WTC11 (cell line): ENCODE data around the gene TNN. TPM values are rescaled to one million over a fixed set of nuclear protein-coding genes. Genes with fewer than 3 reads are reported as not detected.

Experiments
- ATAC-seq: fragments of 200-7000 bp; cut with Tn5 transposase; 2 replicates; pipeline ENCODE4 v1.10.0; 2021; ENCODE audit warnings: mild to moderate bottlenecking, moderate library complexity
- CTCF ChIA-PET: fragments of 300-600 bp; sonication (Branson Sonifier 250); formaldehyde crosslinking; loops from one replicate; lab custom pipeline; 2021; ENCODE audit warnings: antibody characterized with exemption; lab: Charles Lee
- POLR2A ChIA-PET: fragments of 350-600 bp; sonication (Branson Sonifier 250); formaldehyde crosslinking; loops from one replicate; lab custom pipeline; 2021; ENCODE audit warnings: antibody characterized with exemption; lab: Charles Lee
- DNase-seq: peaks from one replicate; pipeline ENCODE4 v3.0.0; 2021; ENCODE audit warnings: low spot score
- H3K27ac Mint-ChIP-seq: 2 replicates; pipeline ENCODE4 v1.8.0; 2021; ENCODE audit warnings: mixed read lengths
- H3K27me3 Mint-ChIP-seq: 2 replicates; pipeline ENCODE4 v1.8.0; 2021; ENCODE audit warnings: low read depth, mild to moderate bottlenecking, moderate library complexity, mixed read lengths
- H3K36me3 Mint-ChIP-seq: 2 replicates; pipeline ENCODE4 v1.8.0; 2021; ENCODE audit warnings: mixed read lengths
- H3K4me1 Mint-ChIP-seq: 2 replicates; pipeline ENCODE4 v1.8.0; 2022; ENCODE audit warnings: mixed read lengths
- H3K4me3 Mint-ChIP-seq: 2 replicates; pipeline ENCODE4 v1.8.0; 2021; ENCODE audit warnings: mild to moderate bottlenecking, moderate library complexity, mixed read lengths
- H3K9me3 Mint-ChIP-seq: 2 replicates; pipeline ENCODE4 v1.8.0; 2021; ENCODE audit warnings: mixed read lengths
- ARID4B ChIP-seq: sonication (generic); formaldehyde crosslinking; IDR thresholded peaks from 2 replicates; pipeline ENCODE4 v1.8.0; 2023; ENCODE audit warnings: missing genetic modification reagents, mild to moderate bottlenecking, borderline replicate concordance
- ATF1 ChIP-seq: sonication (generic); formaldehyde crosslinking; IDR thresholded peaks from 2 replicates; pipeline ENCODE4 v1.8.1; 2023; ENCODE audit warnings: mild to moderate bottlenecking, moderate library complexity, missing genetic modification reagents
- CDX4 ChIP-seq: fragments of 250-450 bp; sonication (Bioruptor Pico); IDR thresholded peaks from 2 replicates; pipeline ENCODE4 v1.9.0; 2021; ENCODE audit warnings: moderate library complexity, mild to moderate bottlenecking, inconsistent platforms, borderline replicate concordance
- NFATC4 ChIP-seq: fragments of 250-450 bp; sonication (Bioruptor Pico); IDR thresholded peaks from 2 replicates; pipeline ENCODE4 v1.9.0; 2021; ENCODE audit warnings: mild to moderate bottlenecking
- NFE2L1 ChIP-seq: sonication (generic); formaldehyde crosslinking; IDR thresholded peaks from 2 replicates; pipeline ENCODE4 v1.8.1; 2023; ENCODE audit warnings: missing genetic modification reagents
- RELA ChIP-seq: sonication (generic); formaldehyde crosslinking; IDR thresholded peaks from 2 replicates; pipeline ENCODE4 v1.8.1; 2022; ENCODE audit warnings: missing genetic modification reagents, mild to moderate bottlenecking, borderline replicate concordance
- RORB ChIP-seq: fragments of 250-450 bp; sonication (Bioruptor Pico); IDR thresholded peaks from 2 replicates; pipeline ENCODE4 v1.9.0; 2021; ENCODE audit warnings: mild to moderate bottlenecking
- SMAD3 ChIP-seq: sonication (generic); formaldehyde crosslinking; IDR thresholded peaks from 2 replicates; pipeline ENCODE4 v1.8.0; 2022; ENCODE audit warnings: missing genetic modification reagents, mild to moderate bottlenecking, borderline replicate concordance
- SP1 ChIP-seq: sonication (generic); formaldehyde crosslinking; conservative IDR thresholded peaks from 2 replicates; pipeline ENCODE4 v1.8.1; 2022; ENCODE audit warnings: missing genetic modification reagents
- ZBTB21 ChIP-seq: sonication (generic); formaldehyde crosslinking; IDR thresholded peaks from 2 replicates; pipeline ENCODE4 v1.8.1; 2023; ENCODE audit warnings: mild to moderate bottlenecking, missing genetic modification reagents, borderline replicate concordance
- ZMAT4 ChIP-seq: fragments of 250-450 bp; sonication (Bioruptor Pico); IDR thresholded peaks from 2 replicates; pipeline ENCODE4 v1.9.0; 2021; ENCODE audit warnings: mild to moderate bottlenecking
- ZNF121 ChIP-seq: sonication (generic); formaldehyde crosslinking; IDR thresholded peaks from 2 replicates; pipeline ENCODE4 v1.8.0; 2023; ENCODE audit warnings: missing genetic modification reagents
- ZNF138 ChIP-seq: sonication (generic); formaldehyde crosslinking; conservative IDR thresholded peaks from 2 replicates; pipeline ENCODE4 v1.8.1; 2022; ENCODE audit warnings: mild to moderate bottlenecking, moderate library complexity, missing genetic modification reagents
- ZNF396 ChIP-seq: fragments of 250-450 bp; sonication (Bioruptor Pico); IDR thresholded peaks from 2 replicates; pipeline ENCODE4 v1.8.0; 2021; ENCODE audit warnings: mild to moderate bottlenecking, moderate library complexity, borderline replicate concordance
- ZNF423 ChIP-seq: fragments of 250-450 bp; sonication (Bioruptor Pico); IDR thresholded peaks from 2 replicates; pipeline ENCODE4 v2.1.2; 2022; ENCODE audit warnings: mild to moderate bottlenecking, moderate library complexity
- ZNF532 ChIP-seq: fragments of 250-450 bp; sonication (Bioruptor Pico); IDR thresholded peaks from 2 replicates; pipeline ENCODE4 v1.9.0; 2021; ENCODE audit warnings: mild to moderate bottlenecking, borderline replicate concordance
- total RNA-seq: library from RNA; stranded (reverse); gene quantifications from 3 replicates; pipeline ENCODE4 v1.2.3, GENCODE V29; 2021
- TF ChIP-seq, protein P1 (sequence below): sonication (generic); formaldehyde crosslinking; IDR thresholded peaks from 2 replicates; pipeline ENCODE4 v1.8.1; 2022; ENCODE audit warnings: mild to moderate bottlenecking, missing genetic modification reagents, moderate library complexity, borderline replicate concordance
- TF ChIP-seq, protein P2 (sequence below): sonication (generic); formaldehyde crosslinking; IDR thresholded peaks from 2 replicates; pipeline ENCODE4 v1.8.0; 2023; ENCODE audit warnings: missing genetic modification reagents
- TF ChIP-seq, protein P3 (sequence below): sonication (generic); formaldehyde crosslinking; IDR thresholded peaks from 2 replicates; pipeline ENCODE4 v1.8.1; 2023; ENCODE audit warnings: mild to moderate bottlenecking, missing genetic modification reagents

The TNN gene
- total RNA-seq, 1 experiment from 2014 or later, result 0.44 TPM

GRCh38 chr1:175080030-175080429 is 12.4 kb downstream of the TNN start (continued):
- TF ChIP-seq, protein P1, sequence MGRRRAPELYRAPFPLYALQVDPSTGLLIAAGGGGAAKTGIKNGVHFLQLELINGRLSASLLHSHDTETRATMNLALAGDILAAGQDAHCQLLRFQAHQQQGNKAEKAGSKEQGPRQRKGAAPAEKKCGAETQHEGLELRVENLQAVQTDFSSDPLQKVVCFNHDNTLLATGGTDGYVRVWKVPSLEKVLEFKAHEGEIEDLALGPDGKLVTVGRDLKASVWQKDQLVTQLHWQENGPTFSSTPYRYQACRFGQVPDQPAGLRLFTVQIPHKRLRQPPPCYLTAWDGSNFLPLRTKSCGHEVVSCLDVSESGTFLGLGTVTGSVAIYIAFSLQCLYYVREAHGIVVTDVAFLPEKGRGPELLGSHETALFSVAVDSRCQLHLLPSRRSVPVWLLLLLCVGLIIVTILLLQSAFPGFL (CRISPR knock-in tag), result no peak
- TF ChIP-seq, protein P2, sequence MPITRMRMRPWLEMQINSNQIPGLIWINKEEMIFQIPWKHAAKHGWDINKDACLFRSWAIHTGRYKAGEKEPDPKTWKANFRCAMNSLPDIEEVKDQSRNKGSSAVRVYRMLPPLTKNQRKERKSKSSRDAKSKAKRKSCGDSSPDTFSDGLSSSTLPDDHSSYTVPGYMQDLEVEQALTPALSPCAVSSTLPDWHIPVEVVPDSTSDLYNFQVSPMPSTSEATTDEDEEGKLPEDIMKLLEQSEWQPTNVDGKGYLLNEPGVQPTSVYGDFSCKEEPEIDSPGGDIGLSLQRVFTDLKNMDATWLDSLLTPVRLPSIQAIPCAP (CRISPR knock-in tag), result no peak
- TF ChIP-seq ZBTB21, result no peak
- no peak for TF ChIP-seq RORB (CRISPR knock-in tag)

DNA sequence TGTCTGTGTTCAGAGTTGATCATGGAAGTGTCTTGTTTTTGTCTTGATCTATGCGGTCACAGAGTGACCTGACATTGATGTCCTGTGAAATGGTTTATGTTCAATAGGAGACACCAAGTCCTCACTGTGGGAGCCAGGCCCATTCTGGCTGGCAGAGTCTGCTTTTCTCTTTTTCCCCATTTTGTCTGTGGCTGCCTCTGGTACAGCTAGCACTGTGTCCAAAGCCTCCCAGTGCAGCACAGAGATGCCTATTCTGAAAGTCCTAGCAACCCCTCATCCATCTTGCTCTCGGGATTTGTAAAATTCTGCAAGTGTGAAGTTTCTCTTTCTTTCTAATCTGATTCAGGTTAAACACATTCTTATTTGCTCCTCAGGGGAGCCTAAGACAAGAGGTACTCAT is 14.3 kb downstream of the TNN start:
- peaks cover 1% of the 10 kb centered on the region; the same call in 1 of the 2 replicates for H3K4me1 Mint-ChIP-seq
- H3K36me3 Mint-ChIP-seq, result no peaks in the 10 kb centered on the region
- DNase-seq, result no peak
- CTCF ChIA-PET, result interaction anchor here (3.1 kb wide), 1 partner anchor 44 kb away, joined by 11 read pairs; no protein-coding TSS in a partner anchor
- H3K4me3 Mint-ChIP-seq, result no peak overlapping the region
- ATAC-seq, result no peak
- H3K9me3 Mint-ChIP-seq, result no peaks in the 10 kb centered on the region
- peaks cover 3% of the 10 kb centered on the region; the same call in 1 of the 2 replicates for H3K27me3 Mint-ChIP-seq
- no peak for TF ChIP-seq NFE2L1
- TF ChIP-seq ZNF121 (CRISPR knock-in tag), result no peak
- no peak for TF ChIP-seq RELA (CRISPR knock-in tag)
- no peak for TF ChIP-seq SMAD3 (CRISPR knock-in tag)
- no peak for TF ChIP-seq ARID4B (CRISPR knock-in tag)
- TF ChIP-seq, protein P1 (CRISPR knock-in tag), result no peak
- no peak for TF ChIP-seq ZNF396 (CRISPR knock-in tag)
- TF ChIP-seq CDX4 (CRISPR knock-in tag), result no peak
- TF ChIP-seq ZNF423 (CRISPR knock-in tag), result no peak
- no peak for TF ChIP-seq ZMAT4
- TF ChIP-seq ZNF138 (CRISPR knock-in tag), result no peak
- no peak for TF ChIP-seq NFATC4 (CRISPR knock-in tag)
- TF ChIP-seq ZNF532 (CRISPR knock-in tag), result no peak
- no peak for TF ChIP-seq ATF1 (CRISPR knock-in tag)
- TF ChIP-seq, protein P3, sequence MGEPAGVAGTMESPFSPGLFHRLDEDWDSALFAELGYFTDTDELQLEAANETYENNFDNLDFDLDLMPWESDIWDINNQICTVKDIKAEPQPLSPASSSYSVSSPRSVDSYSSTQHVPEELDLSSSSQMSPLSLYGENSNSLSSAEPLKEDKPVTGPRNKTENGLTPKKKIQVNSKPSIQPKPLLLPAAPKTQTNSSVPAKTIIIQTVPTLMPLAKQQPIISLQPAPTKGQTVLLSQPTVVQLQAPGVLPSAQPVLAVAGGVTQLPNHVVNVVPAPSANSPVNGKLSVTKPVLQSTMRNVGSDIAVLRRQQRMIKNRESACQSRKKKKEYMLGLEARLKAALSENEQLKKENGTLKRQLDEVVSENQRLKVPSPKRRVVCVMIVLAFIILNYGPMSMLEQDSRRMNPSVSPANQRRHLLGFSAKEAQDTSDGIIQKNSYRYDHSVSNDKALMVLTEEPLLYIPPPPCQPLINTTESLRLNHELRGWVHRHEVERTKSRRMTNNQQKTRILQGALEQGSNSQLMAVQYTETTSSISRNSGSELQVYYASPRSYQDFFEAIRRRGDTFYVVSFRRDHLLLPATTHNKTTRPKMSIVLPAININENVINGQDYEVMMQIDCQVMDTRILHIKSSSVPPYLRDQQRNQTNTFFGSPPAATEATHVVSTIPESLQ (CRISPR knock-in tag), result no peak
- no peak for TF ChIP-seq SP1 (CRISPR knock-in tag)
- no peak overlapping the region for H3K27ac Mint-ChIP-seq
- POLR2A ChIA-PET, result no interaction called here
